Sigmoid colon (tissue), 7 donors: Measurements from ENCODE around the gene UTP4. TPM values are rescaled to one million over a fixed set of nuclear protein-coding genes. Genes with fewer than 3 reads are reported as not detected.
A peak's percentile ranks its signal among the peaks of the same experiment; 100 is the strongest.

Experiments used
- DNase-seq: peaks from one replicate; pipeline ENCODE4 v3.0.0-alpha.2; 2019
- H3K27ac ChIP-seq, 4 donors: fragments of 200-600 bp; sonication (generic); one replicate each; pipeline ENCODE4 v1.5.1; 2016 to 2019; ENCODE audit warnings: mild to moderate bottlenecking in 1 of 4
- H3K27me3 ChIP-seq, 3 donors: fragments of 200-600 bp; sonication (generic); one replicate each; pipeline ENCODE4 v1.5.1; 2019; ENCODE audit warnings: mild to moderate bottlenecking in 1 of 3
- H3K36me3 ChIP-seq, 4 donors: fragments of 200-600 bp; sonication (generic); one replicate each; pipeline ENCODE4 v1.5.1; 2016 to 2019
- H3K4me1 ChIP-seq, 4 donors: fragments of 200-600 bp; sonication (generic); one replicate each; pipeline ENCODE4 v1.5.1; 2017 to 2019
- H3K4me3 ChIP-seq, 4 donors: fragments of 200-600 bp; sonication (generic); one replicate each; pipeline ENCODE4 v1.5.1; 2017 to 2019; ENCODE audit warnings: mild to moderate bottlenecking in 2 of 4, moderate library complexity in 1 of 4
- H3K9me3 ChIP-seq, 4 donors: fragments of 200-600 bp in 3 of 4; sonication (generic) in 3 of 4; one replicate each; pipeline versions ENCODE4 v1.5.1 to v1.6.1; 2013 to 2019
- CTCF ChIP-seq, 4 experiments: fragments of 450-650 bp in 3 of 4; fragments of 200-600 bp in 1 of 4; IDR thresholded peaks; one replicate each; pipeline ENCODE4 v1.5.1; 2016 to 2019; ENCODE audit warnings: antibody characterized with exemption in 4 of 4, mild to moderate bottlenecking in 3 of 4, moderate library complexity in 2 of 4
- EP300 ChIP-seq, 4 donors: sonication (generic); formaldehyde crosslinking; IDR thresholded peaks; one replicate each; pipeline ENCODE4 v1.6.1; 2017; ENCODE audit warnings: antibody characterized with exemption in 4 of 4
- POLR2A ChIP-seq, 2 donors: fragments of 450-650 bp; IDR thresholded peaks; one replicate each; pipeline ENCODE4 v1.6.1; 2016; ENCODE audit warnings: antibody characterized with exemption in 2 of 2, mild to moderate bottlenecking in 2 of 2, moderate library complexity in 2 of 2
- POLR2AphosphoS5 ChIP-seq, 4 donors: sonication (generic); formaldehyde crosslinking; IDR thresholded peaks; one replicate each; pipeline ENCODE4 v1.6.1; 2017; ENCODE audit warnings: antibody characterized with exemption in 4 of 4
- WGBS, 2 donors: extraction: QIAGEN DNeasy Blood & Tissue Kit; methylation state at CpG; one replicate each; pipeline ENCODE4 v1.1.7; 2013; 5-methylcytosine and 5-hydroxymethylcytosine counted together
- intact Hi-C: fragments of 100-400 bp; cut with DNase I; formaldehyde crosslinking; loops from one replicate; pipeline ENCODE4 v1.15.1; 2023
- polyA plus RNA-seq, 3 donors: library from polyadenylated mRNA; stranded (reverse); fragments of 200-250 nt; gene quantifications; one replicate each; pipeline ENCODE4 v1.2.3, GENCODE V29; 2013
- total RNA-seq, 4 donors: library from RNA; depleted of rRNA; stranded (reverse); fragments of >200 nt; gene quantifications; one replicate each; pipeline ENCODE4 v1.1.0, GENCODE V29; 2016
- donor health status: healthy with polysubstance abuse.
- donor health status: Bipolar disorder and iron deficiency.
- donor health status: healthy.

Gene UTP4
- total and polyA plus RNA-seq, 7 donors = 9.5 to 37.5 (median 24.6) TPM

DNA sequence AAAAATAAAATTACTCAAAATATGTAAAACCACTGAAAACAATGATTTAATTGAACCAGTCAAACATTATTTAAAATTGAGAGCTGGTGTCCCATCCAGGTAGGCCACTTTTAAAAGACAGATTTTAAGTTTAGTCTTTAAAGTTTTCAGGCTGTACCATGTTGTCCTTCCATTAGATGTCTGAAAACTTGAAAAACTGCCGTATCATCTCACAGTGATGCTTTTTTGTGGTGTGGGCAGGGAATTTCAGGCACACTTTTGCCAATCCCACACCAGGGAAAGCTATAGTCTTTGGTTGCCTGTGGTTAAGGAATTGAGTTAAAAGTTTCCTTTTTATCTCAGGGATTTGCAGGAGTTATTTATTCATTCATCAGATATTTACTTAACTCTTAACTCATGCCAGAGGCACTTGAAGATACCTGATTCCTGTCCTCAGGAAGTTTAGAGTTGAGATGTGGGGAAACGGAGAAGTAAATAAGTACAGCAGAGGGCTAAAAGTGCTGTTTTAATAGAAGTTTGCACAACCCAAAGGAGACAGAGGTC lies 57.7 kb downstream of the UTP4 start:
- intact Hi-C loops = no loop called here
- WGBS, 2 donors = 85 to 87% methylated on average over 2 of the region's 2 CpGs
- peaks cover 0 to 59% (median 42%) of the 10 kb centered on the region in 4 donors for H3K4me1 ChIP-seq

GRCh38 chr16:69190598-69190997 lies 58.1 kb downstream of the UTP4 start:
- intact Hi-C loops = no loop called here
- TF ChIP-seq EP300 (IDR thresholded peaks at IDR 0.05) (no peak), POLR2A (IDR thresholded peaks at IDR 0.05) (no peak), POLR2AphosphoS5 (IDR thresholded peaks at IDR 0.05) (no peak), CTCF (IDR thresholded peaks at IDR 0.05) (no peak)
- Histone ChIP-seq H3K27me3 (no peaks in the 10 kb centered on the region), H3K4me3 (no peak overlapping the region), H3K4me1 (peaks cover 0 to 60% (median 44%) of the 10 kb centered on the region in 4 donors), H3K36me3 (no peaks in the 10 kb centered on the region), H3K27ac (no peak overlapping the region), H3K9me3 (no peaks in the 10 kb centered on the region)
- DNase-seq = no peak
- WGBS, 2 donors = 74 to 86% methylated on average over 3 of the region's 3 CpGs

More for the DNA sequence above, 57.7 kb downstream of the UTP4 start:
- H3K27ac ChIP-seq = no peak overlapping the region
- no peaks in the 10 kb centered on the region for H3K36me3 ChIP-seq
- no peaks in the 10 kb centered on the region for H3K9me3 ChIP-seq
- TF ChIP-seq POLR2A (IDR thresholded peaks at IDR 0.05) (no peak), CTCF (IDR thresholded peaks at IDR 0.05) (no peak), POLR2AphosphoS5 (IDR thresholded peaks at IDR 0.05) (no peak), EP300 (IDR thresholded peaks at IDR 0.05) (no peak)
- DNase-seq = no peak
- H3K27me3 ChIP-seq = no peaks in the 10 kb centered on the region
- H3K4me3 ChIP-seq = no peak overlapping the region

DNA sequence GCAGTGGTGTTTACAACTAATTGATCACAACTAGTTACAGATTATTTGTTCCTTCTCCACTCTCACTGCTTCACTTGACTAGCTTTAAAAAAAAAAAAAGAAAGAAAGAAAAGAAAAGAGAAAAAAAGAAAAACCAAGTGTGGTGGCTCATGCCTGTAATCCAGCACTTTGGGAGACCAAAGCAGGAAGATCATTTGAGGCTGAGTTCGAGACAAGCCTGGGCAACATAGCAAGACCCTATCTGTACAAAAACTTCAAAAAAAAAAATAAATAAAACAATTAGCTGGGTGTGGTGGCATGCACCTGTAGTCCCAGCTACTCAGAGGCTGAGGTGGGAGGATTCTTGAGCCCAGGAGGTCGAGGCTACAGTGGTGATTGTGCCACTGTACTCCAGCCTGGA lies 58.7 kb downstream of the UTP4 start:
- WGBS, 2 donors = 91 to 93% methylated on average over 2 of the region's 2 CpGs
- no peaks in the 10 kb centered on the region for H3K9me3 ChIP-seq
- DNase-seq = no peak
- TF ChIP-seq POLR2A (IDR thresholded peaks at IDR 0.05) (no peak), POLR2AphosphoS5 (IDR thresholded peaks at IDR 0.05) (no peak), CTCF (IDR thresholded peaks at IDR 0.05) (no peak), EP300 (IDR thresholded peaks at IDR 0.05) (no peak)
- no peak overlapping the region for H3K4me3 ChIP-seq
- H3K27me3 ChIP-seq = no peaks in the 10 kb centered on the region
- H3K27ac ChIP-seq = peak overlapping the region in 2 of 4 donors; percentile 6 to 61
- intact Hi-C loops = no loop called here
- H3K36me3 ChIP-seq = no peaks in the 10 kb centered on the region
- peaks cover 0 to 58% (median 43%) of the 10 kb centered on the region in 4 donors for H3K4me1 ChIP-seq

DNA sequence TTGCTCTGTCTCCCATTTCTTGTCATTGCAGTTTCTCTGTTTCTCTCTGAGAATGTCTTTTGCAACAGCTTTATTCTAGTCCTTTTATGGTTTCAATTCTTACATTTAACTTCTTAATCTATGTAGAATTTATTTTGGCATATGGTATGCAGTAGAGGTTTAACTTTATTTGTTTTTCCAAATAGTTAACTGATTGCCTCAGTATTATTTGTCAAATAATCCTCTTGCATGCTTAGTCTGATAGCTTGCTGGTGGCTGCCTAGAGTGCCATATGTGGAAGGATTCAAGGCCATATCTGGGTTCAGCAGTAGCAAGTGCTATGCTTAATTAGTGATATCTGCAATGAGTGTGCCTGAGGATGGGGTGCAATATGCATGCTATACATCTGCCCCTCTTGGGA lies 61.4 kb downstream of the UTP4 start:
- H3K4me3 ChIP-seq = no peak overlapping the region
- H3K36me3 ChIP-seq = no peaks in the 10 kb centered on the region
- no peak for DNase-seq
- H3K27ac ChIP-seq = peak overlapping the region in 2 of 4 donors; percentile 6 to 11
- H3K4me1 ChIP-seq = peaks cover 0 to 52% (median 37%) of the 10 kb centered on the region in 4 donors
- intact Hi-C loops = no loop called here
- TF ChIP-seq CTCF (IDR thresholded peaks at IDR 0.05) = no peak
- TF ChIP-seq POLR2A (IDR thresholded peaks at IDR 0.05) = no peak
- no peak for TF ChIP-seq POLR2AphosphoS5 (IDR thresholded peaks at IDR 0.05)
- no peak for TF ChIP-seq EP300 (IDR thresholded peaks at IDR 0.05)
- H3K27me3 ChIP-seq = no peaks in the 10 kb centered on the region
- no peaks in the 10 kb centered on the region for H3K9me3 ChIP-seq

DNA sequence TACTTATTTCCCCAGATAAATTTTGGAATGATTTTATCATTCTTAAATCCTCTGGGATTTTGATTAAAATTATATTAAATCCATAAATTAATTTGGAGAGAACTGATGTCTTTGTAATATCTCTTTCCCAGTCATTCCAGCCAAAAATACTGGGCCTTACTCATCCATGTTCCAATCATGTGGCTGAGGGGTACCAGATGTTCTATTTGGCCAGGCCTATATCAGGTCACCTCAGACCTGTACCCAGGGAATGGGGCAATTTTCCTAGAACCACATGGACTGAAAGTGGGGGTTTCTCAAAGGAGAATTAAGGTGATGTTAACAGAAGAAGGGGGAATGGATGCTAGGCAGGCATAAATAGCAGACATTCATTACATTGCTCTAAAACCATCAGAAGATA lies 62.0 kb downstream of the UTP4 start:
- no peaks in the 10 kb centered on the region for H3K9me3 ChIP-seq
- peak; percentile 61 for DNase-seq
- peaks cover 0 to 45% (median 30%) of the 10 kb centered on the region in 4 donors for H3K4me1 ChIP-seq
- H3K36me3 ChIP-seq = no peaks in the 10 kb centered on the region
- no peak overlapping the region for H3K4me3 ChIP-seq
- H3K27ac ChIP-seq = peak overlapping the region in 2 of 4 donors; percentile 6 to 33
- intact Hi-C loops = no loop called here
- H3K27me3 ChIP-seq = no peaks in the 10 kb centered on the region
- TF ChIP-seq POLR2A (IDR thresholded peaks at IDR 0.05) (no peak), CTCF (IDR thresholded peaks at IDR 0.05) (no peak), EP300 (IDR thresholded peaks at IDR 0.05) (no peak), POLR2AphosphoS5 (IDR thresholded peaks at IDR 0.05) (peak in 1 of 4 donors; percentile 38)
